Esophagus muscularis mucosa (tissue), 3 donors: ENCODE data around the gene MMP26.

ENCODE experiments used
- CTCF ChIP-seq, 3 experiments: fragments of 200-600 bp in 2 of 3; fragments of 450-650 bp in 1 of 3; sonication (generic) in 2 of 3; IDR thresholded peaks; one replicate each; pipeline ENCODE4 v1.5.1; 2017 to 2019; ENCODE audit warnings: antibody characterized with exemption in 3 of 3, mild to moderate bottlenecking in 2 of 3, moderate library complexity in 1 of 3
- POLR2A ChIP-seq: fragments of 450-650 bp; IDR thresholded peaks from one replicate; pipeline ENCODE4 v1.6.1; 2017; ENCODE audit warnings: antibody characterized with exemption, moderate library complexity, mild to moderate bottlenecking, low read depth

GRCh38 chr11:4695442-4695841, 9.1 kb upstream of the MMP26 start:
- TF ChIP-seq POLR2A (no peak), CTCF (IDR thresholded peaks at IDR 0.05) (no peak)
